GM23248 (cell line): ENCODE results near the gene CMTM7. TPM values are rescaled to one million over a fixed set of nuclear protein-coding genes. Genes with fewer than 3 reads are reported as not detected.

Experiments
- DNase-seq: peaks from one replicate; pipeline ENCODE4 v3.0.0-alpha.2; 2015
- H2AFZ ChIP-seq: fragments of 200-600 bp; sonication (generic); 2 replicates; pipeline ENCODE4 v1.6.1; 2016; ENCODE audit warnings: antibody characterized with exemption
- H3F3A ChIP-seq: fragments of 200-600 bp; sonication (generic); 2 replicates; pipeline ENCODE4 v1.6.1; 2016; ENCODE audit warnings: mild to moderate bottlenecking, antibody characterized with exemption, mixed run types; ENCODE audit not compliant: insufficient read depth
- H3K27ac ChIP-seq: fragments of 200-600 bp; sonication (generic); 2 replicates; pipeline ENCODE4 v1.5.1; 2016; ENCODE audit warnings: mild to moderate bottlenecking
- H3K27me3 ChIP-seq: fragments of 200-600 bp; sonication (generic); replicated peaks from 2 replicates; pipeline ENCODE4 v1.6.1; 2016; ENCODE audit warnings: mild to moderate bottlenecking; ENCODE audit not compliant: insufficient read depth
- H3K36me3 ChIP-seq: fragments of 200-600 bp; sonication (generic); 2 replicates; pipeline ENCODE4 v1.6.1; 2016; ENCODE audit warnings: low read depth, mild to moderate bottlenecking
- H3K4me1 ChIP-seq: fragments of 200-600 bp; sonication (generic); 2 replicates; pipeline ENCODE4 v1.6.1; 2016; ENCODE audit warnings: mild to moderate bottlenecking; ENCODE audit not compliant: insufficient read depth
- H3K4me2 ChIP-seq: fragments of 200-600 bp; sonication (generic); one replicate; pipeline ENCODE4 v1.6.1; 2016; ENCODE audit warnings: mild to moderate bottlenecking; ENCODE audit not compliant: unreplicated experiment
- H3K4me3 ChIP-seq: fragments of 200-600 bp; sonication (generic); 2 replicates; pipeline ENCODE4 v1.5.1; 2016; ENCODE audit warnings: mild to moderate bottlenecking
- H3K79me2 ChIP-seq: fragments of 200-600 bp; sonication (generic); 2 replicates; pipeline ENCODE4 v1.6.1; 2016; ENCODE audit warnings: mild to moderate bottlenecking; ENCODE audit not compliant: insufficient read depth
- H3K9ac ChIP-seq: fragments of 200-600 bp; sonication (generic); 2 replicates; pipeline ENCODE4 v1.6.1; 2016; ENCODE audit warnings: mild to moderate bottlenecking
- H3K9me2 ChIP-seq: fragments of 200-600 bp; sonication (generic); 2 replicates; pipeline ENCODE4 v1.6.1; 2016; ENCODE audit warnings: mixed run types, mild to moderate bottlenecking, moderate library complexity; ENCODE audit not compliant: insufficient read depth
- H3K9me3 ChIP-seq: fragments of 200-600 bp; sonication (generic); one replicate; pipeline ENCODE4 v1.6.1; 2017; ENCODE audit warnings: low read depth
- H4K20me1 ChIP-seq: fragments of 200-600 bp; sonication (generic); 2 replicates; pipeline ENCODE4 v1.6.0; 2016; ENCODE audit not compliant: insufficient read depth
- EZH2 ChIP-seq: fragments of 200-600 bp; sonication (generic); IDR thresholded peaks from 2 replicates; pipeline ENCODE4 v1.6.1; 2018; ENCODE audit warnings: antibody characterized with exemption, mild to moderate bottlenecking; ENCODE audit not compliant: insufficient read depth, poor library complexity, severe bottlenecking
- EZH2phosphoT487 ChIP-seq: fragments of 200-600 bp; sonication (generic); IDR thresholded peaks from 2 replicates; pipeline ENCODE4 v1.6.1; 2018; ENCODE audit warnings: antibody characterized with exemption, moderate library complexity, mild to moderate bottlenecking, low read depth; ENCODE audit not compliant: insufficient read depth
- WGBS, 2 experiments: methylation state at CpG; one replicate each; pipeline ENCODE4 v1.1.6; 2015 to 2017; ENCODE audit warnings: low lambda C conversion rate in 2 of 2, low coverage in 1 of 2; ENCODE audit errors: missing lambda C conversion rate in 2 of 2; 5-methylcytosine and 5-hydroxymethylcytosine counted together
- in situ Hi-C: fragments of 300-500 bp; cut with MboI; formaldehyde crosslinking; loops from 2 replicates; pipeline ENCODE4 v1.15.0; 2020
- polyA plus RNA-seq: library from polyadenylated mRNA; unstranded; fragments of >200 nt; fragmentation: Nextera tagmentation; extraction: Ambion mirVana; gene quantifications from 2 replicates; pipeline ENCODE4 v1.2.1, GENCODE V29; 2016
- total RNA-seq: library from RNA; depleted of rRNA; stranded (reverse); fragments of >200 nt; shearing (Covaris generic); gene quantifications from 2 replicates; pipeline ENCODE4 v1.2.3, GENCODE V29; 2014

The CMTM7 gene
- total and polyA plus RNA-seq, 2 experiments from 2014 or later, result 6.3 to 23.0 TPM

- in situ Hi-C loops, result no loop called here
- peaks cover 12% of the 10 kb centered on the region for H3K27me3 ChIP-seq
- no peak for DNase-seq
- no peak overlapping the region for H3K4me2 ChIP-seq
- H2AFZ ChIP-seq, result no peak overlapping the region
- H3F3A ChIP-seq, result no peaks in the 10 kb centered on the region
- H4K20me1 ChIP-seq, result no peaks in the 10 kb centered on the region
- H3K4me3 ChIP-seq, result no peak overlapping the region
- no peaks in the 10 kb centered on the region for H3K4me1 ChIP-seq
- H3K9ac ChIP-seq, result no peak overlapping the region
- no peaks in the 10 kb centered on the region for H3K9me3 ChIP-seq
- H3K36me3 ChIP-seq, result no peaks in the 10 kb centered on the region
- no peak overlapping the region for H3K27ac ChIP-seq
- TF ChIP-seq EZH2, result no peak
- no peak for TF ChIP-seq EZH2phosphoT487
- H3K9me2 ChIP-seq, result no peaks in the 10 kb centered on the region
- H3K79me2 ChIP-seq, result no peaks in the 10 kb centered on the region
- 59 to 72% methylated on average over 4 of the region's 4 CpGs for WGBS, 2 experiments
These were observed 19.5 kb upstream of the CMTM7 start for GRCh38 chr3:32372213-32372490.

- Histone ChIP-seq H2AFZ (no peak overlapping the region), H3K4me3 (no peak overlapping the region), H3K4me1 (no peaks in the 10 kb centered on the region), H3K9me2 (no peaks in the 10 kb centered on the region), H3K4me2 (no peak overlapping the region), H3K9ac (no peak overlapping the region), H3K9me3 (no peaks in the 10 kb centered on the region), H3K36me3 (no peaks in the 10 kb centered on the region), H3K27ac (no peak overlapping the region), H3K79me2 (no peaks in the 10 kb centered on the region), H3K27me3 (peaks cover 20% of the 10 kb centered on the region), H3F3A (no peaks in the 10 kb centered on the region), H4K20me1 (no peaks in the 10 kb centered on the region)
- no peak for DNase-seq
- TF ChIP-seq EZH2 (no peak), EZH2phosphoT487 (no peak)
- in situ Hi-C loops, result no loop called here
- 62 to 64% methylated on average over 5 of the region's 5 CpGs for WGBS, 2 experiments
These were observed 18.4 kb upstream of the CMTM7 start for GRCh38 chr3:32373276-32373675.

DNA sequence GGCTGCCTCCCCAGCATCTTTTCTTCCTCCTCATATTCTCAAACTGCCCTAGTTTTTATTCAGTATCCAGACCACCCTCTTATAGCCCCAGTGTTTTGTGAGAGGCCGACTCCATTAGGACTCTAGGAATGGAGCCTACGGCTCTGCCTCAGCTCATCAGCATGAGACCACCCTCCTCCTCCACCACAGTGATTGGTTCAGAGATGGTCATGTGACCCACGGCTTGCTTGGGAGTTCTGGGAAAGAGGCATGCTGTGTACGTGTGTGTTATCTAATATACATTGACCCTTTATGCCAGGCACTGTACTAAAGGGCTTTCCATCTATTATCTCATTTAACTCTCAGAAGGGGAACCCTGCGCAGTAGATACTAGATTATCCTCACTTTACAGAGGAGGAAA, 17.8 kb upstream of the CMTM7 start:
- no peaks in the 10 kb centered on the region for H3F3A ChIP-seq
- H3K27ac ChIP-seq, result no peak overlapping the region
- H3K79me2 ChIP-seq, result no peaks in the 10 kb centered on the region
- no peaks in the 10 kb centered on the region for H3K9me2 ChIP-seq
- no peaks in the 10 kb centered on the region for H3K9me3 ChIP-seq
- in situ Hi-C loops, result no loop called here
- H3K4me1 ChIP-seq, result no peaks in the 10 kb centered on the region
- no peaks in the 10 kb centered on the region for H3K36me3 ChIP-seq
- TF ChIP-seq EZH2phosphoT487 (no peak), EZH2 (no peak)
- H3K27me3 ChIP-seq, result peaks cover 25% of the 10 kb centered on the region
- H3K4me3 ChIP-seq, result no peak overlapping the region
- H3K9ac ChIP-seq, result no peak overlapping the region
- H3K4me2 ChIP-seq, result no peak overlapping the region
- no peak for DNase-seq
- no peak overlapping the region for H2AFZ ChIP-seq
- 58 to 59% methylated on average over 5 of the region's 5 CpGs for WGBS, 2 experiments
- H4K20me1 ChIP-seq, result no peaks in the 10 kb centered on the region

DNA sequence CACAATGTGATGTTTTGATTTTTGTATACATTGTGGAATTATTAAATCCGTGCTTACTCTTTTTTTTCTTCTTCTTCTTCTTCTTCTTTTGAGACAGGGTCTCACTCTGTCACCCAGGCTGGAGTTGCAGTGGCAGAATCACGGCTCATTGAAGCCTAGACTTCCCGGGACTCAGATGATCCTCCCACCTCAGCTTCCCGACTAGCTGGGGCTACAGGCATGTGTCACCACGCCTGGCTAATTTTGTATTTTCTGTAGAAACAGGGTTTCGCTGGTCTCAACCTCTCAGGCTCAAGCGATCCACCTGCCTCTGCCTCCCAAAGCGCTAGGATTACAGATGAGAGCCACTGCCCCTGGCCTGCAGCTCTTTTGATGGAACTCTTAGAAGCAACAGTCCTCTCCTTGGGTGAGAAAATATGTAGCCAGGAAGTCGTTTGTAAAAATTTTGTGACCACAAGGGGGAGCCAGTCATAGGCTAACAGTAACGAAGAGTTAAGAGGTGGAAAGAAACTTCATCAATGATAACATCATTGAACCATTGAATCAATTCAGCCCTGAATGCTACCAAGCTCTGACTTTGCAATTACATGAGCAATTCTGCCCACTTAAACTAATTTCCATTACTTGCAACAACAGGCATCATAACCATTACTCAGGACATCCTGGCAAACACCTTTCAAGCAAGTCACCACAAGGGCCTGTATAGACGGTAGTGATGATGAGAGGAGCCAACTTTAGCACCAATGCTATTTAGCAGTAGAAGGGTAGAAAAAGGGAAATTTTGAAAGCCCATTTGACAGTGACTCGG, 16.7 kb upstream of the CMTM7 start:
- Histone ChIP-seq H3K4me1 (no peaks in the 10 kb centered on the region), H4K20me1 (no peaks in the 10 kb centered on the region), H3K27me3 (peaks cover 33% of the 10 kb centered on the region), H2AFZ (peak overlapping the region; percentile 65), H3K9me3 (no peaks in the 10 kb centered on the region), H3K9me2 (no peaks in the 10 kb centered on the region), H3K27ac (no peak overlapping the region), H3K4me2 (peak overlapping the region; percentile 33), H3K36me3 (no peaks in the 10 kb centered on the region), H3F3A (no peaks in the 10 kb centered on the region), H3K79me2 (no peaks in the 10 kb centered on the region), H3K4me3 (no peak overlapping the region), H3K9ac (no peak overlapping the region)
- DNase-seq, result peak; percentile 70
- in situ Hi-C loops, result loop anchor here (5.0 to 25.0 kb wide), 2 partner anchors 92 to 287 kb away; no protein-coding TSS in a partner anchor
- WGBS, 2 experiments, result 38 to 40% methylated on average over 12 of the region's 12 CpGs
- no peak for TF ChIP-seq EZH2phosphoT487
- no peak for TF ChIP-seq EZH2
